ENCODE results near the gene TRPV5.

GRCh38 chr7:142974626-142975025 is 41.1 kb upstream of the TRPV5 start:
- TF ChIP-seq HOXA7 (CRISPR knock-in tag; IDR thresholded peaks at IDR 0.05) (no peak), RNF2 (IDR thresholded peaks at IDR 0.05; ENCODE audit: borderline replicate concordance, low read depth) (no peak), BHLHE40 (IDR thresholded peaks at IDR 0.05; ENCODE audit: low read depth, low read length) (no peak), CTCF (IDR thresholded peaks at IDR 0.05) (no peak), POLR2A (IDR thresholded peaks at IDR 0.05; ENCODE audit: low read length) (no peak), E2F6 (IDR thresholded peaks at IDR 0.05; ENCODE audit: borderline replicate concordance, low read depth) (no peak), EP300 (IDR thresholded peaks at IDR 0.05) (no peak), PBX3 (IDR thresholded peaks at IDR 0.05) (no peak), MAFK (IDR thresholded peaks at IDR 0.05; ENCODE audit: partially characterized antibody) (no peak)

All from A549 (cell line).